HG03066 (cell line): Measurements from ENCODE around the gene SIGLEC1.

Experiments used
- ATAC-seq: cut with Tn5 transposase; IDR thresholded peaks from one replicate; pipeline ENCODE4 v1.9.1; 2021; ENCODE audit warnings: low read depth; ENCODE audit not compliant: unreplicated experiment

SIGLEC1 gene

GRCh38 chr20:3729378-3729777 lies 17.0 kb upstream of the SIGLEC1 start:
- no peak for ATAC-seq

GRCh38 chr20:3728876-3729275 lies 16.5 kb upstream of the SIGLEC1 start:
- no peak for ATAC-seq

DNA sequence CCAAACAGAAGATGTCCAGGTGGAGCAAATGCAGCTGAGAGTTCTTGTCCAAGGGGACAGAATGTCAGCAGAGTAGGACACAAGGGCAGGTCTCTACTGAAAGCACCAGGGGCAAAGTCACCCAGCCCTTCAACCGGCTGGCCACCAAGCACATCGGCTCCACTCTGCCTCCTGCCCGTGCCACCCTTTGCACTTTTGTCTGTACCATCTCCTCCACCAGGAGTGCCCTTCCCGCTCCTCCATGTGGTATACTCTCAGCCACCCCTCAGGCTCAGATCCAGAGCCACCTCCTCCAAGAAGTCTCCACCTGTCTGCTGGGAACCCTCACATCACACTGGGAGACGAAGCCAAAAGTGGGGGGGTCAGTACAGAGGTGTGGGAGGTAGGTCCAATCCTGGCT lies 16.0 kb upstream of the SIGLEC1 start:
- no peak for ATAC-seq

- no peak for ATAC-seq
Measured at GRCh38 chr20:3727401-3728021, 15.1 kb upstream of the SIGLEC1 start.

DNA sequence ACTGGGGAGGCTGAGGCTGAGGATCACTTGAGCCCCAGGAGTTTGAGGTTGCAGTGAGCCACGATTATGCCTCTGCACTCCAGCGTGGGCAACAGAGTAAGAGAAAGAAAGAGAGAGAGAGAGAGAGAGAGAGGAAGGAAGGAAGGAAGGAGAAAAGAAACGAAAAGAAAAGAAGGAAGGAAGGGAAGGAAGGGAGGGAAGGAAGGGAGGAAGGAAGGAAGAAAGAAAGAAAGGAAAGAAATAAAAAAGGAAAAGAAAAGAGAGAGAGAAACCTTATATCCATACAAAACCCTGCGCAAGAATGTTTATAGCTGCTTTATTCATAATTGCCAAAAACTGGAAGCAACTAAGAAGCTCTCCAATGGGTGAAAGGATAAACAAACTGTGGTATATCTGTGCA lies 12.0 kb upstream of the SIGLEC1 start:
- ATAC-seq, result no peak

- no peak for ATAC-seq
Measured at GRCh38 chr20:3723284-3723683, 10.9 kb upstream of the SIGLEC1 start.

DNA sequence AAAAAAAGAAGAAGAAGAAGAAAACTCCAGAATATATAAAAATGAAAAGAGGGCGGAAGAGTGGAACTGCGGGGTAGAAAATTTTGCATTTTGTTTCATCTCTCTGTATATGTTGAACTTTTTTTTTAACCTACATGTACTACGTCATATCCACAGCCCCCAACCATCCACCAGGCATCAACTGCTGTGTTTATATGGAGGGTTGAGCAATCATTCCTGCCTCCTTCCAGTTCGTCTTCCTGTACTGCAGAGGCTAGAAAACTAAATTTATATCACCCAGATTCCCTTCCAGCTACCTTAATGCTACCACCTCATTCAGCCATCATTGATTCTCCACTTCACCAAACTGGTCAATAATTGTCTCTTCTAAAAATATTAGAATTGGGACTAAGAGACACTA lies 9.5 kb upstream of the SIGLEC1 start:
- ATAC-seq, result no peak

DNA sequence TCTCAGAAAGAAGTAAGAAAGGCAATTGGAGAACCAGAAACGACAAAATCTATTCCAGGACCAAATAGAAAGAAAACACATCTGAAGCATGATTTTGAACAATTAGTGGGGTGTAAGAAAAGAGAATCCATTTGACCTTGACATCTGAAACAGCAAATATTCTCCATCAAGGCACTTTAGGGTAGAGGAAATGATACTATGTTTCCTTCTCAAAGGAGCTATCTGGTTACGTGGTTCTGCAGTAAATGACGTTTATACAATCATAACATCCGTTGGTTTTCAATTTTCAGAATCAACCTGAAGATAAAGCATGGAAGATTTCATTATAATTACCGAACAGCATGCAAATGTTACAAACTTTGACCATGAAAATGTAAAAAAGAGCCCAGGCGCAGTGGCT lies 8.2 kb upstream of the SIGLEC1 start:
- ATAC-seq, result no peak

DNA sequence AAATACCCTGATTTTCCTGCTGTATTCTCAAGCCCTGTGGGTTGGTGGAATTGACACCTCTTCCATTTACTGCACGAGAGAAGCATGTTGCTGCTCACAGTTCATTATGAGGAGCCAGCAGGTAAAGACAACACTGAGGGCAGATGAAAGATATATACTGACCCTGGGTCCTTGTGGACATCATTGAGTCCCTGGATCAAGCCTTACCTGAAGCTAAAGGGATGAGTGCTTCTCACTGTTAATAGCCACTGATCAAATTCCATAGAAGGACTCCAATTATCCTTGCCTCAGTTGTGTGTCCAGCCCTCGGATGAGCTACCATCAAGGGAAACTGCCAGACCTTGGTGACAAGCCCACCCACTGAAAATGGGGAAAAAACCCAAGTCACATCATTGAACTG lies 7.7 kb upstream of the SIGLEC1 start:
- ATAC-seq, result no peak

GRCh38 chr20:3719046-3719445 lies 6.6 kb upstream of the SIGLEC1 start:
- no peak for ATAC-seq

GRCh38 chr20:3716195-3716834 lies 3.9 kb upstream of the SIGLEC1 start:
- ATAC-seq, result no peak

DNA sequence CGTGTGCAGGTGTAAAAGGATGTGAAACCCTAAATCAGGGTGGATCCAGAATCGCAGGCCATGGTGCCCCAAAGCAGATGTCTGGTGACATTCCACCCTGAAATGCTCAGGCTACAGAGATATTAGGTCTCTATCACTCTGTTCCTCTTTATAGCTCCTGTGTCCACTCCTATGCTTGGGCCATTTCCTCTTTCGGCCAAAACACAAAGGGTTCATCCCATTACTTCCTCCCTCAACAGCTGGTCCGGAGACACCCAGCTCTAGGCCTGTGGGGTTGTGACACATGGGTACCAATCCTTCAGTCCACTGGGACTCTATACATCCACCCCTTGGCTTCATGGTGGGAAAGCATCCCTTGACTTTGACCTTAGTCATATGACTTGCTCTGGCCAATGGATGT lies 1.7 kb upstream of the SIGLEC1 start:
- ATAC-seq, result no peak

GRCh38 chr20:3711484-3711941 lies 887 bp downstream of the SIGLEC1 start:
- no peak for ATAC-seq

- ATAC-seq, result no peak
Measured at GRCh38 chr20:3710703-3711483, 1.5 kb downstream of the SIGLEC1 start.

GRCh38 chr20:3710011-3710466 lies 2.4 kb downstream of the SIGLEC1 start:
- no peak for ATAC-seq

GRCh38 chr20:3707508-3707899 lies 4.9 kb downstream of the SIGLEC1 start:
- ATAC-seq, result no peak

DNA sequence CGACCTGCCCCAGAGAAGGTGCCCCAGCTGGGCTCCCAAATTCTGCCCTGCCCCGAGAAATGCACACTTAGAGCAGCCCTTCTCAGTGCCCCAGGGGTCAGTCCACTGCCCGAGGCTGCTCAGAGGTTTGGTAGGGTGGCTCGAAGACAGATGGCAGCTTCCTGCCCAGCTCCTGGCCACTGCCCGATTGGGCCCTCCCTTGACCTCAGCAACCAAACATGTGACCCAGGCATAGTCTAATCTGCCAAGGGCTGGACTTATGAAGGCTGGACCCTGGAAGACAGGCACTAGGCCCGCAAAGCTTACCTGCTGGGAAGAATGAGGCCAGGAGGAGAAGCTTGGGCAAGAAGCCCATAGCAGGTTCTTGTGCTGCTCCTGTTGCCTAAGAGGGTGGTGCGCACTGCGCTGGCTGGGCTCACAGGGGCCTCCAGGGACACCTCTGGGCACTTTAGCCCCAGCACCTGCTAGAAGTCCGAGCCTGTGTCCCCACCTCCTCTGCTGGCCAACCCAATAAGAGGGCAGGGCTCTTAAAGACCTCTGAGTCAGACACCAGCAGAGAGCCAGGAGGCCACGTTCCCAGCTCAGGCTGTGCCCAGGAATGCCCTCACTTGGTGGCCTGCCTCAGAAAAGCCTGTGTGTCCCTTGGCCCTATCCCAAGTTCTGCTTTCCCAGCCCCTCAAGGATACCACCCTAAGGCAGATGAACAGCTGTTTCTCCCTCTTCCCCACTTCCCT lies 5.5 kb downstream of the SIGLEC1 start:
- ATAC-seq, result no peak

DNA sequence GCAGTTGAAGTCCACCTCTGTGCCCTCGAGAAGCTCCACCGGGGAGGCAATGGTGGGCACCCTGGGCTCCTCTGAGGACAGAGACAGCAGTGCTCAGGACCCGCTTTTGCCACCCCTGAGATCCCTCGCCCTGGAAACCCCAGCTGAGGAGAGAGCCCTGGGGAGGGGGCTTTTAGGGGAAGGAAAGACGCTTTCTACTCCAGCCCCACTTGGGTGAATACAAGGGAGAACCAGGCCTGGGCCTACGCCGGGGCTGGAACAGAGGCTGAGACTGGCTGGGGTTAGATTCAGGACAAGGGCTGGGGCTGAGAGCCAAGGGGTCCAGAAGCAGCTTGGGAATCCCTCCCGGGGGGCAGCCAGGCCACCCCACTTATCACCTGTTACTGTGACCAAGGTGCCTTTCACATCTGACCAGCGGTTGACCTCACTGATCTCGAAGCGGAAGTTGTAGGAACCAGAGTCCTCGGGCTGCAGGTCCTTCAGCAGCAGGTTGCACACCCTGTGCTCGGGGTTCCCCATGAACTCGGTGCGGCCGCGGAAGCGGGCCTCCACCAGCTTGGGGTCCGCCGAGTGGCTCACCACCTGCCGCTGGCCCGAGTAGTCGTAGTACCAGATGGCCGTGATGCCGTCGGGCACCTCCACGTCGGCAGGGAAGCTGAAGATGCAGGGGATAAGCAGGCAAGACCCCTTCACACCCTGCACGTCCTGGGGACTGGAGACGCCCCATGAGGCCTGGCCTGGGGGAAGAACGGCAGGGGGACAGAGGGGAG lies 6.2 kb downstream of the SIGLEC1 start:
- no peak for ATAC-seq

DNA sequence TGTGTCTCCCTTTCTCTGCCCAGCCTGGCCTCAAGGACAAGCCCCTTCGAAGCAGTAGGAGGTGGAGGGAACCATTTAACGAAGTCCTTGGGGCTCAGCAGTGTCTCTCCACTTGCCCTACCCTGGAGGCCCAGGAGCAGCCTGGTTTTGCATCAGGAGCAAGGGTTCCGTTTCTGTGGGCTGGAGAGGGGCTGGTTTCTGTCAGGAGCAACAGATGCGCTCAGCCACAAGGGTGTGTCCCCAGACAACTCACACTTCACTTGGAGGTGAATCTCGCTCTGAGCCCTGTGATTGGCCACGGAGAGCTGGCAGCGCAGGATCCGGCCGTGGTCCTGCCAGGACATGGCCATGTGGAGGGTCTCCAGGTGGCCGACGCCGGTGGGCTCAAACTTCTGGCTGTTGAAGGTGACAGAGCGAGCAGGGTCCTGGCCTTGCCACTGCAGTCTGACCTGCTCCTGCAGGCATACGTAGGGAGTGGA lies 6.9 kb downstream of the SIGLEC1 start:
- no peak for ATAC-seq

DNA sequence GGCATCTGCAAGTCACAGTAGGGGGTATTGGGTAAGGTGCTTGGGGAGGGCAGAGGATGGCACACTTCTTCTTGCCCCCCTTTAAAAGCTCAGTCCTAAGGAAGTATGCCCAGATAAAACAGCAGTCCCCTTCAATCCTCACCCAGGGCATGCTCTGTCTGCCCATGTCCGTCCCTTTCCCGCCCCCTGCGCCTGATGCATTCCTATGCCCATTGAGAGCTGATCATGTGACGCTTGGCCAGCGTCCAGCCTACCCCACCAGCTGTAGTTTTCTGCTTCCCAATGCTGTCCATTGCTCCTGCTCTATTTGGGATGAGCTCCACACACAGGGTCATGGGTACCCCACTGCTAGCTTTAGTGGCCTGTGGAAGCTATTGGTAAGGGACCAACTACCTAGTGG lies 8.3 kb downstream of the SIGLEC1 start:
- ATAC-seq, result no peak
